Peyer's patch (tissue), 4 donors: ENCODE results near the gene SHANK2.

Experiments used
- CTCF ChIP-seq, 6 experiments: fragments of 450-650 bp in 4 of 6; fragments of 200-600 bp in 2 of 6; sonication (generic) in 1 of 6; IDR thresholded peaks; one replicate each; pipeline ENCODE4 v1.5.1; 2017 to 2019; ENCODE audit warnings: antibody characterized with exemption in 6 of 6, mild to moderate bottlenecking in 3 of 6, moderate library complexity in 1 of 6
- POLR2A ChIP-seq, 2 donors: fragments of 450-650 bp; IDR thresholded peaks; one replicate each; pipeline ENCODE4 v1.5.1; 2017; ENCODE audit warnings: antibody characterized with exemption in 2 of 2, mild to moderate bottlenecking in 2 of 2, moderate library complexity in 2 of 2

GRCh38 chr11:71227058-71227659 is 25.2 kb downstream of the SHANK2 start:
- TF ChIP-seq CTCF (IDR thresholded peaks at IDR 0.05) (no peak), POLR2A (IDR thresholded peaks at IDR 0.05) (no peak)
